ENCODE data around the gene RFPL4AL1.
"Not testable (repeated sequence)": the region's sequence is repeated elsewhere in the genome, so short reads cannot be mapped to it uniquely, and the experiment has no call there.

RFPL4AL1 gene

GRCh38 chr19:55768818-55769217 is at the start of gene RFPL4AL1:
TSS of gene RFPL4AL1 (plus strand) at chr19:55769118. CDS start at chr19:55771805, 2,687 bp downstream.
- DNase-seq, result not testable (repeated sequence)

GRCh38 chr19:55720214-55720746 is 48.6 kb upstream of the RFPL4AL1 start:
- DNase-seq, result no peak

GRCh38 chr19:55720801-55721200 is 48.1 kb upstream of the RFPL4AL1 start:
- DNase-seq, result no peak

GRCh38 chr19:55723491-55723890 is 45.4 kb upstream of the RFPL4AL1 start:
- DNase-seq, result no peak

- DNase-seq, result not testable (repeated sequence)
Measured at GRCh38 chr19:55730378-55730777, 38.5 kb upstream of the RFPL4AL1 start.

- DNase-seq, result no peak
Measured at GRCh38 chr19:55738302-55738701, 30.6 kb upstream of the RFPL4AL1 start, which contains the start of gene NLRP9. TSS of gene NLRP9 (minus strand) at chr19:55738402. CDS start at chr19:55738374, 28 bp downstream.

- DNase-seq, result no peak
Measured at GRCh38 chr19:55750715-55751114, 18.2 kb upstream of the RFPL4AL1 start.

- DNase-seq, result no peak
Measured at GRCh38 chr19:55753401-55753800, 15.5 kb upstream of the RFPL4AL1 start.

- DNase-seq, result not testable (repeated sequence)
Measured at GRCh38 chr19:55756808-55757207, 12.1 kb upstream of the RFPL4AL1 start.

GRCh38 chr19:55758797-55759196 is 10.1 kb upstream of the RFPL4AL1 start, which contains the start of gene RFPL4A:
TSS of gene RFPL4A (plus strand) at chr19:55759097. CDS start at chr19:55761801, 2,704 bp downstream.
- DNase-seq, result not testable (repeated sequence)

- DNase-seq, result no peak
Measured at GRCh38 chr19:55766466-55766865, 2.5 kb upstream of the RFPL4AL1 start.

GRCh38 chr19:55769632-55770031 is 714 bp downstream of the RFPL4AL1 start:
- DNase-seq, result not testable (repeated sequence)

- DNase-seq, result no peak
Measured at GRCh38 chr19:55777528-55777927, 8.6 kb downstream of the RFPL4AL1 start.

GRCh38 chr19:55778331-55778730 is 9.4 kb downstream of the RFPL4AL1 start:
- DNase-seq, result no peak

- DNase-seq, result no peak
Measured at GRCh38 chr19:55781112-55781511, 12.2 kb downstream of the RFPL4AL1 start.

- DNase-seq, result no peak
Measured at GRCh38 chr19:55795021-55795420, 26.1 kb downstream of the RFPL4AL1 start.

GRCh38 chr19:55801416-55801815 is 32.5 kb downstream of the RFPL4AL1 start:
- no peak for DNase-seq

GRCh38 chr19:55802281-55802680 is 33.4 kb downstream of the RFPL4AL1 start:
- DNase-seq, result no peak

GRCh38 chr19:55809381-55810058 is 40.6 kb downstream of the RFPL4AL1 start:
- DNase-seq, result peak; percentile 36

GRCh38 chr19:55811340-55811739 is 42.4 kb downstream of the RFPL4AL1 start:
- no peak for DNase-seq

- no peak for DNase-seq
Measured at GRCh38 chr19:55812449-55812848, 43.5 kb downstream of the RFPL4AL1 start.

GRCh38 chr19:55813906-55814305 is 45.0 kb downstream of the RFPL4AL1 start:
- DNase-seq, result no peak

- DNase-seq, result no peak
Measured at GRCh38 chr19:55820037-55820436, 51.1 kb downstream of the RFPL4AL1 start.

All from NK-92 treated with Interleukin-12 subunit alpha and Interleukin-12 subunit beta, amount 100 ng/mL, for 24 hours (cell line).